DMS153 treated with DMSO at 0.1 percent for 48 hours (cell line): ENCODE data around the gene FAM110D.

Experiments
- DNase-seq: peaks from one replicate; lab custom pipeline; 2025; ENCODE audit not compliant: unreplicated experiment; lab: John Stamatoyannopoulos, UW

The FAM110D gene

DNA sequence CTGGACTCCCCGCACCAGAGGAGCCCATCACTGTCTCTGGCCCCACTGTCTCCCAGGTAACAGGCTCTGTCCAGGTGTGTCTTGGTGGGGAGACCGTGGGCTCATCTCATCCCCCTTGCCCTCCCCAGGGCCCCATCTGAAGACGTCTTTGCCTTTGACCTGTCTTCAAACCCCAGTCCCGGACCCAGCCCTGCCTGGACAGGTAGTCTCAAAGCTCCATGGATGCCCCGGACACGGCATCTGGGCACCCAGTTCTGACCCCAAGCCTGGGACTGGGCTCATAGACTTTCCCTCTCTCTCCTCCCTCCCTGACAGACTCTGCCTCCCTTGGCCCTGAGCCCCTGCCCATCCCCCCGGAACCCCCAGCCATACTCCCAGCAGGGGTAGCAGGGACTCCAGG, 25.2 kb downstream of the FAM110D start:
- no peak for DNase-seq

DNA sequence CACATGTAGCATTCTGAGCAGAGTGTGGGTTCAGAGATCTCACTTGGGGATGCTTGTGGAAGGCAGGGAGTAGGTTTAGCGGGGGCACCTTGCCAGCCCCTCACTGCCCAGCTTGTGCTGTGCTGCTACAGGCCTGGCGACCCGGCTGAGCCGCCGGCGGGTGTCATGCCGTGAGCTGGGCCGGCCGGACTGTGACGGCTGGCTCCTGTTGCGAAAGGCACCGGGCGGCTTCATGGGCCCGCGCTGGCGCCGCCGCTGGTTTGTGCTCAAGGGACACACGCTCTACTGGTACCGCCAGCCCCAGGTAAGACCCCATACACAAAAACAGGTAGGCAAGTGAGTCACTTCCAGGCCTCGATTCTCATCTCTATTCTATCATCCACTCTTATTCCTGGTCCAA, 26.0 kb downstream of the FAM110D start:
- DNase-seq, result no peak

DNA sequence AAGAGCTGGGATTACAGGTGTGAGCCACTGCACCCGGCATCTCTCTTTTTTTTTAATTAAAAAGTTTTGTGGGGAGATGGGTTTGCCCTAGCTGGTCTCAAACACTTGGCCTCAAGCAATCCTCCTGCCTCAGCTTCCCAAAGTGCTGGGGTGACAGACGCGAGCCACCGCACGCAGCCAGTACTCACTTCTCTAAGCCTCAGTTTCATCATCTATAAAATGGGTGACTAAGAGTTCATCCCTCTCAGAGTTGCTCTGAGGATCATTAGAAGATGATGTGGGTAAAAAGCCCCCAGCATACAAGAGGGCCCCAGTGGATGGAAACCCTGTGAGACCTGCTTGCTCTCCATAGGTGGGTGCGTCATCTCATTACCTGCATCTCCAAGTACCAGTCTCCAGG, 29.0 kb downstream of the FAM110D start:
- no peak for DNase-seq

DNA sequence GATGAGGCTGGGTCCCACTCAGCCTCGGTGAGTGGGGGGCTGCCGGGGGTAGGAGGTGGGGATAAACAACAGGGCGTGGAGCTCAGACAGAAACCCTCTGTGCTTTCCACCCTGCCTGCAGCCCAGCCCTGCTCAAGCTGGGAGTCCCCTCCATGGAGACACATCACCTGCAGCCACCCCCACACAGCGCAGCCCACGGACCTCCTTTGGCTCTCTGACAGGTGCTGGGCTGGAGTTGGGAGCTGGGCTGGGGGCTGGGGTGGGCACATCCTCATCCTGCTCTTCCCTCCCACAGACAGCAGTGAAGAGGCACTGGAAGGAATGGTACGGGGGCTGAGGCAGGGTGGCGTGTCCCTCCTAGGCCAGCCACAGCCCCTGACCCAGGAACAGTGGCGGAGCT, 29.6 kb downstream of the FAM110D start:
- DNase-seq, result no peak

DNA sequence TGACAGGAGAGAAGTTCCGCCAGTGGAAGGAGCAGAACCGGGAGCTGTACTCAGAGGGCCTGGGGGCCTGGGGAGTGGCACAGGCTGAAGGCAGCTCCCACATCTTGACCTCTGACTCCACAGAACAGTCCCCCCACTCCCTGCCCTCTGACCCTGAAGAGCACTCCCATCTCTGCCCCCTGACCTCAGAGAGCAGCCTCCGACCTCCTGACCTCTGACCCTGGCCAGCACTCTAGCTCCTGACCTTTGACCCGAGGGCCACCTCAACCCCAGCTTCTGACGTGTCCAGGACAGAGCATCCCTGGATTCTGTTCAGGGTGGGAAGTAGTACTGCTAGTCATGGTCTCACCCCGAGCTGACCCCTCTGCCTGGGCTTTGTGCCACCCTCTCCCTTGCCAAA, 30.5 kb downstream of the FAM110D start:
- no peak for DNase-seq

DNA sequence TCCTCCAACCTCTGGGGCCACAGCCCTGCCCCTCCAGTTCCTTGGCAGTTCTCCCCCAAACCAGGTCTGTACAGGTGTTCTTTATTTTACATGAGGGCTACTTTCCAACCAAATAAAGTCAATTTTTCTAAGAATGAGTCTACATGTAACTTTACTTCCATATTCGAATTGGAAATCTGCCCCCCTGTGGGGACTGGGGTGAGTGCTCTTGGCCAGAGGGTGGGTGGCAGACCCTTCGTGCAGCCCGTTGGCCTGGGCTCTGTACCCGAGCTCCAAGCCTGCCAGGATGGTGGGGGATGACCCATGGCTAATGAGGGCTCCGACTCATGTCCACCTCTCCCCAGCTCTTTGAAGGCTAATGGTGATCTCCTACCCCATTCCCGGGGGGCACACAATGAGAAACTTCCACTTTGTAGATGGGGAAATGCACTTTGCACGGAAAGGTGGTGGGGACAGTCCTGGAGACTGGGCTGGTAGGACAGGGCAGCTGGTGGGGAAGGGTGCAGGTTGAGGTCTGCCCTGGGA, 30.9 kb downstream of the FAM110D start:
- no peak for DNase-seq

DNA sequence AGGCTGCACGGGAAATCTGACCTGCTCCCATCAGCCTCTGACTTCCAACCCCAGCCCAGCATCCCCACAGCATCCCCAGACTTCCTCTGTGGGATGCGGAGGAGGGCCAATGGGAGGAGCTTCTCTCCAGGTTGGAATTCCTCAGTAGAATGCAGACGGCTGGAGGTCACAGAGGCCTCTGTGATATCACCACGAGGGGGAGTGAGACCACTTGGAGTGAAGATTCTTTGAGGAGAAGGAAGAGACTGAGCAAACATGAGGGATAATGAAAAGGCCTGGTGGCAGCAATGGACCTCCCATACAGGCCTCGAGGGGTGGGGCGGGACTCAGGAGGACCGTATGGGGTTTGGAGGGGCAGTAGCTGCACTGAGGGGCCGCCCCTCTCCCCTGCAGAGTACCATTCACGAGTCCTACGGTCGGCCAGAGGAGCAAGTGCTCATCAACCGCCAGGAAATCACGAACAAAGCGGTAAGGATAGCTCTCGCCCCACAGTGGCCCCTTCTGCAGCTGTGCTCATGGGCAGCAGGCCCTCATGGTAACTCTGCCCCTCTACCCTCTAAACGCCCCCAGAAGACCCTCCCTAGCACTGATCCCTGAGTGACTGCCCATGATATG, 31.6 kb downstream of the FAM110D start, which contains the start of gene CATSPER4:
TSS of gene CATSPER4 (plus strand) at position 230 of the 615 bp plus-strand sequence. CDS start at position 256, 26 bp downstream.
- DNase-seq, result no peak

DNA sequence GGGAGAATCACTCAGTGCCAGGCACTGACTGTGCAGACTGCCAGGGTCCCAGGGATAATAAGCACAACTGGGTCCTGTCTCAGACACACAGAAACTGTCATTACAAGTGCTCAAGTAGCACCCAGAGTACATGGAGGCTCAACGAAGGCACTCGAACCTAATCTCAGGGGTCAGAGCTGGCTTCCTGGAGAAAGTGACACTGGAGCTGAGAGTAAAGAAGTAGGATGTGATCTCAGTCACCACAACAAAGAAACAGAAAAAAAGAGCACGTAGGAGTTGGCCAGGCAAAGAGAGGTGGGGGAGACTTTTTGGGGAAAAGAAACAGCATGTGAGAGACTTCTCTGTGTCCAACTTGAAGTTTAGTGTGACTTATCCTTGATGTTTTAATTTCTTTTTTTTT, 32.9 kb downstream of the FAM110D start:
- DNase-seq, result no peak

DNA sequence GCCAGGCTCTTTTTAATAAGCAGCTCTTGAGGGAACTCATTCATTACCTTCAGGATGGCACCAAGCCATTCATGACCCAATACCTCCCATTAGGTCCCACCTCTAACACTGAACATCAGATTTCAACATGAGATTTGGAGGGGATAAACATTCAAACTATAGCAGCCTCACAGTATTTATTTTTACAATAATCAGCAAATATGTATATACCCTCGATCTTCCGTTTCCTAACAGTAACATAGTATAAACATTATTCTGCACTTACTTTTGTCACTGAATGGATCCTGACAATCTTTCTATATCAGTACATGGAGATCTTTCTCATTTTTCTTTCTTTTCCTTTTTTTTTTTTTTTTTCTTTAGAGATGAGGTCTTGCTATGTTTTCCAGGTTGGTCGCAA, 36.9 kb downstream of the FAM110D start:
- no peak for DNase-seq

DNA sequence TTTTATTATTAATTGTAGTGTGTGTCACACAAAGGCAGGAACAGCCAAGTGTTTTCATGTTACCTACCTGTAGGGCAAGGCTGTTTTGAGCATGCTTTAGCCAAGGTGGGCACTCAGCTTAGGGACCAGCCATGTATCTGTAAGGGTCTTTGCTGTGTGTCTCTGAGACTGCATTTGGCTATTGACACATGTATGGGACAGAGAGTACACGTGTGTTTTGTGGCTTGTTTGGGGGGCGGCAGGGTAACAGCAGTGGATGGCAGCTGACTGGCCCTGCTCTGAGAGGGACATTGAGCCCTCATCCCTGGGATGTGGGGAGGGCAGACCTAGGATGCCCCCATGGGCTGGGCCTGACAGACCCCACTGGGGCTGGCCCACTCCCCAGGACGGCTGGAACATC, 38.4 kb downstream of the FAM110D start:
- no peak for DNase-seq

DNA sequence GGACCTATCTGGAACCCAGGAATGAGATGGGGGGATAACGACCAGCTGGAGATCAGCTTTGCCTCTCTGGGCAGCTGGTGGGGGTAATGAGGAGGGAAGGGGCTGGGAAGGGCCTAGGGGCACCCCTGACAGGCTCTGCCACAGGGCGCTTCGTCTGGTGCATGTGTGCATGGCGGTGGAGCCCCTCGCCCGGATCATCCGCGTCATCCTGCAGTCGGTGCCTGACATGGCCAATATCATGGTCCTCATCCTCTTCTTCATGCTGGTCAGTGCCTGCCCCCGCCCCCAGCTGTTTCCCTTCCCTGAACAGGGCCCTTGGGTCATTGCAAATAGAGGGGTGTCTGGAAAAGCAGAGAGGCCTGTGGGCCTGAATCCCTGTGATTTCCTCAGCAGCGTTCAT, 38.9 kb downstream of the FAM110D start:
- no peak for DNase-seq

DNA sequence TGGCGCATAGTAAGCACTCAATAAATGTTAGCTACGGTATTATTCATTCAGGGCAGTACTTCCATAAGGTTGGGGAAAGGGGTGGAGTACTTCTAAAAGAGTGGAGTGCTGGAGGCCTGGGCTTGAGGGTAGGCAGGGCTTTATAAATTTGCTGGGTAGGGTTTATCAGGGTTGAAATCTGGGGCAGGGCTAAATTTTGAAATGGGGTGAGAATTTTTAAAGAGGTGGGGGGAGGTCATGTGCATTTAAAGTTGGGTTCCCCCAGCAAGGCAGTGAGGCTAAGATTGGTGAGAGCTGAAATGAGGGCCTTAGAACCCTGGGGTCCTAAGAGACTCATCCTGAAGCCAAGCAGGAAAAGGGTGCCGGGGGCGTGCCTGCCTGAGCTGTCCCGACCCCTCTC, 41.5 kb downstream of the FAM110D start:
- no peak for DNase-seq

DNA sequence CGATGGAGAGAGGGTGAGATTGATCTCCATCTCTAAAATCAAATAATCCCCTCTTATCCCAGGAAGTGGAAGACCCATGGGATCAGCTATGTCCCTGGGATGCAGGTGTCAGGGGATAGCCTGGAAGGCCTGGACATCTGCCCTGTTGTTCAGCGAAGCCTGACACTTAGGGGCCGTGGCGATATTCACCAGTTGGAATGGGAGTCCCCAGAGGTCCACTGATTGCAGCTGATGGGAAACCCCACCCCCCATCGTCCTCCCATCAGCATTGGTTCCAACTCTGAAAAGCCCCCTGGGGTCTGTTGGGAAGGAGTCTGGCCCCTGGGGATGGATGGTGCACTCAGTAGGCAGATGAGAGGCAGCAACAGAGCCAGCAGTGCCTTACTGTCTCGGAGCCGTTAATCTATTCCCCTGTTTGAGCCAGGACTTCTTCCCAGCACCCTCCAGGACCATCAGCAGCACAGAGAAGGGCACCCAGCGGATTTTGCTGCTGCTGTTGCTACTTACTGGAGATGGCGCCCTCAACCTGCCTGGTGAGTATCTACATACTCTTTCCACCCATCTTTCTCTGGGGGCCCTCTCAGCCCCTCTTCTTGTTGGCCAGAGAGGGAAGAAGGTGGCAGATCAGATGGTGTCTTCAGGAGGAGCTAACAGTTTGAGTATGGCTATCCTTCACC, 44.9 kb downstream of the FAM110D start:
- no peak for DNase-seq

DNA sequence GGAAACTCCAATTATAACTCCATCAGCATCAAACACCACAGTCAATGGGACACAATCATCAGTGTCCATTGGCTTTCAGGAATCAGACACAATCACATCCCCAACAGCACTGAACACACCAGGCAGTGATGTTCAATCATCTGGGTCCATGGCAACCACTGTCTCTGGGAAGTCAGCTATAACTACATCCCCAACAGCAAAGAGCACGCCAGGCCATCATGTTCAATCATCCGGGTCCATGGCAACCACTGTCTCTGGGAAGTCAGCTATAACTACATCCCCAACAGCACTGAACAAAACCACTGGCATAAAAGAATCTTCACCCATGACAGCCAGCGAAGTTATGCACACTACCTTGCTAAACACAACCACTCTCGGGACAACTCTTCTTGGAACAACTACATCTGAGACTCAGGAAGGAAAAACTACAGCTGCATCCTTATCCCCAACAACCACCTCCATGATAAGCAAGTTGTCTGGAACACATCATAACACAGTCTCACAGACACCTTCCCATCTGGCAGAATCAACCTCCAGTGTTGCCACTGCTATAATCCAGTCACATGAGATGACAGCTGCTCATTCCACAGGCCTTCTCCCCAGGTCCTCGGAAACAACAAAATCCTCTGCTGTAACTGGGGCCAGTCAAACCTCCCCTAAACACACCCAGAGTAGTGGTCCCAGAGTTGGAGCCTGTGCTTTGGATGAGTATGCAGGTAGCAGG, 51.4 kb downstream of the FAM110D start:
- no peak for DNase-seq

DNA sequence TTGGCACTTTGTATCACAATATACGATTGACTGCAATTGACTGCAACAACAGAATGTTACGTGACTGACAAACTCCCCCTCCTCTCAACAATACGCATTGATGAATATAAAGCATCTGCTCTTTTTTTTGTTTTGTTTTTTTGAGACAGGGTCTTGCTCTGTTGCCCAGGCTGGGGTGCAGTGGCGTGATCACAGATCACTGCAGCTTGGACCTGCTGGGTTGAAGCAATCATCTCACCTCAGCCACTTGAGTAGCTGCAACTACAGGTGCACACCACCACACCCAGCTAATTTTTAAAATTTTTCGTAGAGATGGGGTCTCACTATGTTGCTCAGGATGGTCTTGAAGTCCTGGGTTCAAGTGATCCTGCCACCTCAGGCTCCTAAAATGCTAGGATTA, 53.8 kb downstream of the FAM110D start:
- DNase-seq, result no peak

DNA sequence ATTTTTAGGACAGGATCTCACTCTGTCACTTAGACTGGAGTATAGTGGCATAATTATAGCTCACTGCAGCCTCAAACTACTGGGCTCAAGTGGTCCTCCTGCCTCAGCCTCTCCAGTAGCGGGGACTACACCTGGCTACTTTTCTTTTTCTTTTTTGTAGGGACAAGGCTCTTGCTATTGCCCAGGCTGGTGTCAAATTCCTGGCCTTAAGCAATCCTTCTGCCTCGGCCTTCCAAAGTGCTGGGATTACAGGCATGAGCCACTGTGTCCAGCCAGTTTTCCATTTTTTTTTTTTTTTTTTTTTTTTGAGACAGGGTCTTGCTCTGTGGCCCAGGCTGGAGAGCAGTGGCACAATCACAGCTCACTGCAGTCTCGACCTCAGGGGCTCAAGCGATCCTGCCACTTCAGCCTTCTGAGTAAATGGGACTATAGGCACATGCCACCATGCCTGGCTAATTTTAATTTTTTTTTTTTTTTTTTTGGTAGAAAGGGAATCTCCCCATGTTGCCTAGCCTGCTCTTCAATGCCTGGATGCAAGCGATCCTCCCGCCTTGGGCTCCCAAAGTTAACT, 54.5 kb downstream of the FAM110D start:
- no peak for DNase-seq
